AG09319 (cell line): ENCODE results near the gene PDE7B.

ENCODE experiments used
- DNase-seq: peaks from one replicate; pipeline ENCODE4 v3.0.0-alpha.2; 2010; ENCODE audit warnings: low read depth; ENCODE audit errors: extremely low read depth
- TF ChIP-seq, protein P1 (sequence below): IDR thresholded peaks from 2 replicates; pipeline ENCODE4 v1.5.1; 2011; ENCODE audit warnings: low read depth, mild to moderate bottlenecking, inconsistent platforms, low read length, moderate library complexity

PDE7B gene

DNA sequence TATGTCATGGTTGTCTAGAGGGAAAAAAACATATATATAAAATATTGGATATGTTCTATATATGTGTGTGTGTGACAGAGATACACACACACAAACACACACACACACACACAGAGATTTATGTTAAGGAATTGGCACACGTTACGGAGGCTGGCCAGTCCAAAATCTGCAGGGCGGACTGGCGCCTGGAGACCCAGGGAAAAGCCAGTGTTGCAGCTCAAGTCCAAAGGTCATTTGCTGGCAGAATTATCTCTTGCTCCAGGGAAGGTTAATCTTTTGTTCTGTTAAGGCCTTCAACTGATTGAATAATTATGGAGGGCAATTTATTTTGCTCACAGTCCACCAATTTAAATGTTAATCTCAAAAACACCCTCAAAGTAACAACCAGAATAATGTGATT is 37.5 kb upstream of the PDE7B start:
- TF ChIP-seq, protein P1, sequence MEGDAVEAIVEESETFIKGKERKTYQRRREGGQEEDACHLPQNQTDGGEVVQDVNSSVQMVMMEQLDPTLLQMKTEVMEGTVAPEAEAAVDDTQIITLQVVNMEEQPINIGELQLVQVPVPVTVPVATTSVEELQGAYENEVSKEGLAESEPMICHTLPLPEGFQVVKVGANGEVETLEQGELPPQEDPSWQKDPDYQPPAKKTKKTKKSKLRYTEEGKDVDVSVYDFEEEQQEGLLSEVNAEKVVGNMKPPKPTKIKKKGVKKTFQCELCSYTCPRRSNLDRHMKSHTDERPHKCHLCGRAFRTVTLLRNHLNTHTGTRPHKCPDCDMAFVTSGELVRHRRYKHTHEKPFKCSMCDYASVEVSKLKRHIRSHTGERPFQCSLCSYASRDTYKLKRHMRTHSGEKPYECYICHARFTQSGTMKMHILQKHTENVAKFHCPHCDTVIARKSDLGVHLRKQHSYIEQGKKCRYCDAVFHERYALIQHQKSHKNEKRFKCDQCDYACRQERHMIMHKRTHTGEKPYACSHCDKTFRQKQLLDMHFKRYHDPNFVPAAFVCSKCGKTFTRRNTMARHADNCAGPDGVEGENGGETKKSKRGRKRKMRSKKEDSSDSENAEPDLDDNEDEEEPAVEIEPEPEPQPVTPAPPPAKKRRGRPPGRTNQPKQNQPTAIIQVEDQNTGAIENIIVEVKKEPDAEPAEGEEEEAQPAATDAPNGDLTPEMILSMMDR: no peak
- no peak for DNase-seq

DNA sequence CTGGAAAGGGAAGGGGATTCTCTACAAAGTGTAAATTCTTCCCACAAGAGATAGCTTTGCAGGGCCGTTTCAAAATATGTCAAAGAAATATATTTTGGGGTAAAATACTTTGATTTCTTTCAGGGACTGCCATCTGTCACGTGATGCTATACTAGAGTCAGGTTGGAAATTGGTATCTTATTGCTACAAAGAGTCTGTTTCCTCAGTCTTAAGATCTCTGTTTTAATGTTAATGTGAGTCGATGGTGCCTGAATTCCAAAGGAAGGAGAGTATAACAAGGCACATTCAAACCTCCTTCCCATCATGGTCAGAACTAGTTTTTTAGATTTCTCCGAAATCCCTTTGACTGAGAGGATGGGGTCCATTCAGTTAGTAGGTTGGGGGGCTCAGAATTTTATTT is 36.3 kb upstream of the PDE7B start:
- no peak for DNase-seq
- TF ChIP-seq, protein P1: no peak

DNA sequence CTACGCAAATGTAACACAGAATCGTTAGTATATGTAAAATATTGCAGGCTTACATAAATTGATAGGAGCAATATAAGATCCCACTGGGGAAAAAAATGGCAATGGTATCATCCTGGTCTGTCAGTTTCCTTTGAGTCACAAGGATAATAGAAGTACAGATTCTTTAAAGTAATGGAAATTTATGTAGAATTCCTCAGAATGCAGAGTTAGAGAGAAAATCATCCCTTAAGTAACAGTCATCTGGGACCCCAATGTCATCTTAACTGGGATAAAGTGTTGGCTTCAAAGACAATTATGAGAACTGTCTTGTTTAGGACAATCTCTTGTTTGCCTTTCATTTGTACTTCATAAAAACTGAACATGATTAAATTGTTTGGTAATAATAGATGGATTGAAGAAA is 34.5 kb upstream of the PDE7B start:
- DNase-seq: no peak
- TF ChIP-seq, protein P1: no peak

DNA sequence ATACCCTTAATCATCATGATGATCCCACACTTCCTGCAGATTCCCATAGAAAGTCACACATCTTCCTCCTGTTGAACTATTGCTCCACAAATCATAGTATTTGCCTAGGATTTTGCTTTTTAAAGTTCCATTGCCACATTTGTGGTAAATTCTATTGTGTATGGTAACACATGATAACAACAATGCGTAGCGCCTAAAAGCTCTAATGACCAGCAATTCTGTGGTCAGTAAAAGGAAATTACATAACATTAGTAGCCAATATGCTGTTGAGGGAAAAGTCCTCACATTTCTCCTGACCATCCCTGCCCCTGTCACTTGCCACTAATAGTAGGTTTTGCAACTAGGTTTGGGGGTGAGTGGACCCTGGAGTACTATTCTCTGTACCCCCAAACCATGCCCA is 31.8 kb upstream of the PDE7B start:
- TF ChIP-seq, protein P1: no peak
- DNase-seq: no peak

DNA sequence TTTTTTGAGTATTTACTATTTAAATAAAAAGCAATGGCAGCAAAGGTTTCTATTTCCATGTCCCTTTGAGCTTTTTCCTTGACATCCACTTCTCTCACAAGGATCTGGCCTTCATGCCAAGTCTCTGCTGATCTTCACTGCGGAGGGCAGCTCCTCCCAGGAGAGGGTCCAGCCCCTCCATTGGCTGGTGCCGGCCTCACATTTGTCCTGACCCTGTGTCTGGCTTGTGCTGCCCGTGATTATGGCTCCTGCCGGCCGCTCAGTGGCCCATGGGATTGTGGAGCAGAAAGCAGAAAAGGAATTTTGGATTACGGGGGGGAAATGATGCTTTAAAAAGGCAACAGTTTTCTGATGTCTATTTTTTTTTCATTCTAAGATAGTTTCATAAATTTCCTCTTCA is 31.2 kb upstream of the PDE7B start:
- DNase-seq: no peak
- TF ChIP-seq, protein P1: no peak

DNA sequence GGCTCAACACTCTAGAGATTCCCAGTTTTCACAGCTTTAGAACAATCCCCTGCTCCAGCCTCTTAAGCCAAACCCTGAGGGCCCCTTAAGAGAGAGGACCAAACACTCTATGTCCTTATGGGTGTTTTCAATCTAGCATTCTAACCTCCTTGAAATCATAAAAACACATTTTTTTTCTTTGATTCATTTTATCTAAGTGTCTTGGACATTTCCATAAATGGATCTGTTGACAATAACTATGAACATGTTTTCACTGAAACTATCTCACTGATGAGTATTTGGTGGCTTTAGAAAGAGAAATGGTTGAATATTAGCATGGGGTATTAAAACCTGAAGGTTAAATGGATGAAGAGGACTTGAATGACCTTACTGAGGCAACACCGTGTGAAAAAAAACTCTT is 27.6 kb upstream of the PDE7B start:
- no peak for DNase-seq
- TF ChIP-seq, protein P1: no peak

DNA sequence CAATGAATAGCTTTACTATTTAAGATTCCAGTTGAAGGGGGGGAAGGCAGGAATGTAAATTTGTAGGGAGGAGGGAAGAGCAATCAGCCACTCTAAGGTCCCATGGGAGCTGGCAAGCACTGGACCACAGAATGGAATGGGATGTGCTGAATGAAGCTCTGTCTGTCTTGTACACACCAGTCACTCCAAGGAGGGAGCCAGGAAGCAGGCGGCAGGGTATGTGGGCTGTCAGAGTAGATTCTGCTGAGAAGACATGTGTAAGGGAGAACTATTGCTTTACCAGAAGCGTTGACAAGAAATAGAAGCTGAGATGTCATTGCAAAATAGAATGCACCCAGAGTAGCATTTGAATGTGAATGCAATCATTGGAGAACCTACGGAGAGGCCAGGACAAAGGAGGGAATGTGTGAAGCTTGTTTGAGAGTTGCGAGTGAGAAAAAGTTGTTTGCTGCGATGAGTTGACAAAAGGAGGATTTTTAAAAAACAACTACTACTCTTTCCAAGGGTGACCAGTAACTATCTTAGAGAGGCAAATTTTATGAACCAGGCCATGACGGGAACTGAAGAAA is 25.2 kb upstream of the PDE7B start:
- TF ChIP-seq, protein P1: no peak
- DNase-seq: no peak
